Right atrium auricular region (tissue), 2 donors: ENCODE results near the gene CEP152. TPM values are rescaled to one million over a fixed set of nuclear protein-coding genes. Genes with fewer than 3 reads are reported as not detected.
"Not testable (repeated sequence)": the region's sequence is repeated elsewhere in the genome, so short reads cannot be mapped to it uniquely, and the experiment has no call there.

Experiments
- DNase-seq: peaks from one replicate; pipeline ENCODE4 v3.0.0-alpha.2; 2019; ENCODE audit warnings: low spot score
- H3K27ac ChIP-seq, 2 donors: fragments of 200-600 bp; sonication (generic); 1 replicate in 1 of 2; 2 replicates in 1 of 2; pipeline ENCODE4 v1.5.1; 2016 to 2019
- H3K27me3 ChIP-seq, 2 donors: fragments of 200-600 bp; sonication (generic); one replicate each; pipeline versions ENCODE4 v1.5.1 to v1.6.0; 2017 to 2019
- H3K36me3 ChIP-seq: fragments of 200-600 bp; sonication (generic); one replicate; pipeline ENCODE4 v1.5.1; 2016
- H3K4me1 ChIP-seq, 2 donors: fragments of 200-600 bp; sonication (generic); one replicate each; pipeline versions ENCODE4 v1.5.1 to v1.6.0; 2017 to 2019
- H3K4me3 ChIP-seq, 2 donors: fragments of 200-600 bp; sonication (generic); 1 replicate in 1 of 2; 2 replicates in 1 of 2; pipeline ENCODE4 v1.5.1; 2017 to 2019; ENCODE audit warnings: mild to moderate bottlenecking in 1 of 2, moderate library complexity in 1 of 2
- H3K9me3 ChIP-seq, 2 donors: fragments of 200-600 bp; sonication (generic); one replicate each; pipeline ENCODE4 v1.5.1; 2019
- CTCF ChIP-seq, 2 donors: fragments of 200-600 bp; sonication (generic); IDR thresholded peaks; one replicate each; pipeline ENCODE4 v1.5.1; 2019; ENCODE audit warnings: antibody characterized with exemption in 2 of 2
- total RNA-seq, 2 donors: library from RNA; depleted of rRNA; stranded (reverse); fragments of >200 nt; gene quantifications; one replicate each; pipeline ENCODE4 v1.1.0, GENCODE V29; 2016

The CEP152 gene
- total RNA-seq, 2 donors from 2014 or later = 1.1 to 1.4 TPM

DNA sequence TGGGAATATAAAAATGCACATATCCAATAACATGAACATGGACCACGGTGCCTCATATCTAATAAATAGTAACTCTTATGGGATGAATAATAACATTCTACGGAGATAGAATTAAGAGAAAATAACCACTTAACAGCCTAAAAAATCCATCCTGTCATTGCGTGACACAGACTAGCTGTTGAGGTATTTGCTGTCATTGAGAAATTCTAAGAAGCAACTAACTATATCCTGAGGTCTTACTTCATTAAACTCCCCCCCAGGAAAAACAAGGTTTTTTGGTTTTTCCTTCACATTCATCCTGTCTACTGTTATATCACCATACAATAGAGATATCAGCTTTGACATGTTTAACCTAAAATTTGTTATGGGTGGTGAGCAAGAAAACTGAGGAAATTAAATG lies 14.3 kb downstream of the CEP152 start:
- no peaks in the 10 kb centered on the region for H3K9me3 ChIP-seq
- no peak for TF ChIP-seq CTCF (IDR thresholded peaks at IDR 0.05)
- DNase-seq = no peak
- H3K36me3 ChIP-seq = no peaks in the 10 kb centered on the region
- no peaks in the 10 kb centered on the region for H3K27me3 ChIP-seq
- no peaks in the 10 kb centered on the region for H3K4me1 ChIP-seq
- peak overlapping the region; percentile 20 to 50 for H3K27ac ChIP-seq
- no peak overlapping the region for H3K4me3 ChIP-seq

DNA sequence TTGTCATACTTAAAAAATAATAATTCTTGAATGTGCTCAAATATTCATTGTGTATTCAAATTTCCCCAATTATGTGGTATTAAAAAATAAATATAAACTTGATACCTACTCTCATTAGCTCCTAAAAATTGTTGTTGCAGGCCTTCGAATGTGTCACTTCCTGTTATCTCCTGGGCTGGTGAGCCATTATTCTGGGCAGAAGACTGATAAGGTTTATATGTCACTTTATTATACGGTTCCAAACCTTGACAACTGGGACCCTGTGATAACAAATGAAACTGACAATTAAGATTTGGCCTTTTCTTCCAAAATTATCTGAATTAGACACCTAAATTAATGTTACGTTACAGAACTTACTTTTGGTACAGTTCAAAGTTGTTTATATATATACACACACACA lies 15.0 kb downstream of the CEP152 start:
- H3K27ac ChIP-seq = peak overlapping the region in 1 of 2 donors; percentile 12
- H3K36me3 ChIP-seq = no peaks in the 10 kb centered on the region
- TF ChIP-seq CTCF (IDR thresholded peaks at IDR 0.05) = no peak

DNA sequence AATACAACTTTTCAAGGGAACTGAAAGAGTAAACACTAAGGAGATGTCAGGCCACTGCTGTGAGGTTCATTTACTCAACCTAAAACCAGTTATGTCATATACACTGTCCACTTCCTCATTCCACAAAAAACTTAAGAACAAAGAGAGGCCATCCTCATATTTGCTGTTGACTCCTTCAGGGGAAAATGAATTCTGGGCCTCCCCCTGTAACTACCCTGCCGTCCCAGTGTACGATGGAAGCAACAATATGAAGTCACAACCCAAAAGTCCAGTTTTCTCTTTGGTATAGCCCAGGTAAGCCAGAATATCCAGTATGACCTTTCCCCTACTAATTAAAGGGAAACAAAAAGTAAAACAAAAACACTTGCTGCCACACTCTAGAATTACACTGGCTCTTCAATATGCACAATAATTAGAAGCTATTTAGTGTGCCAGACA lies 16.2 kb downstream of the CEP152 start:
- no peaks in the 10 kb centered on the region for H3K9me3 ChIP-seq
- no peak overlapping the region for H3K4me3 ChIP-seq
- H3K36me3 ChIP-seq = no peaks in the 10 kb centered on the region
- no peaks in the 10 kb centered on the region for H3K27me3 ChIP-seq
- peak overlapping the region; percentile 6 to 38 for H3K27ac ChIP-seq
- DNase-seq = no peak
- H3K4me1 ChIP-seq = no peaks in the 10 kb centered on the region
- no peak for TF ChIP-seq CTCF (IDR thresholded peaks at IDR 0.05)

More for the DNA sequence above, 15.0 kb downstream of the CEP152 start:
- no peaks in the 10 kb centered on the region for H3K9me3 ChIP-seq
- no peaks in the 10 kb centered on the region for H3K27me3 ChIP-seq
- no peak overlapping the region for H3K4me3 ChIP-seq
- no peaks in the 10 kb centered on the region for H3K4me1 ChIP-seq
- no peak for DNase-seq

GRCh38 chr15:48792408-48792807 lies 18.5 kb downstream of the CEP152 start:
- Histone ChIP-seq H3K4me3 (no peak overlapping the region), H3K27me3 (no peaks in the 10 kb centered on the region), H3K4me1 (no peaks in the 10 kb centered on the region), H3K36me3 (no peaks in the 10 kb centered on the region), H3K27ac (no peak overlapping the region), H3K9me3 (no peaks in the 10 kb centered on the region)
- no peak for DNase-seq
- TF ChIP-seq CTCF (IDR thresholded peaks at IDR 0.05) = no peak

GRCh38 chr15:48790466-48791115 lies 20.3 kb downstream of the CEP152 start:
- H3K4me3 ChIP-seq = peak overlapping the region in 1 of 2 donors; percentile 16
- H3K36me3 ChIP-seq, H3K27me3 ChIP-seq: not testable (repeated sequence)

GRCh38 chr15:48785712-48786111 lies 25.2 kb downstream of the CEP152 start:
- peak overlapping the region in 1 of 2 donors; percentile 18 for H3K27ac ChIP-seq
- H3K36me3 ChIP-seq = no peaks in the 10 kb centered on the region
- H3K9me3 ChIP-seq = no peaks in the 10 kb centered on the region
- H3K4me3 ChIP-seq = no peak overlapping the region
- no peak for TF ChIP-seq CTCF (IDR thresholded peaks at IDR 0.05)
- H3K4me1 ChIP-seq = no peaks in the 10 kb centered on the region
- no peaks in the 10 kb centered on the region for H3K27me3 ChIP-seq
- DNase-seq = no peak

More at GRCh38 chr15:48790466-48791115, 20.3 kb downstream of the CEP152 start:
- H3K4me1 ChIP-seq, H3K27ac ChIP-seq, H3K9me3 ChIP-seq, DNase-seq: not testable (repeated sequence)
